Neural progenitor cell (in vitro differentiated cells): ENCODE results near the gene FAM20A. TPM values are rescaled to one million over a fixed set of nuclear protein-coding genes. Genes with fewer than 3 reads are reported as not detected.

Experiments
- DNase-seq: peaks from one replicate; pipeline ENCODE4 v3.0.0-alpha.2; 2016; ENCODE audit warnings: low spot score
- H2AFZ ChIP-seq: fragments of 200-600 bp; sonication (generic); replicated peaks from 2 replicates; pipeline ENCODE4 v1.6.1; 2016; ENCODE audit warnings: antibody characterized with exemption
- H3F3A ChIP-seq: fragments of 200-600 bp; sonication (generic); 2 replicates; pipeline ENCODE4 v1.6.1; 2016; ENCODE audit warnings: antibody characterized with exemption, low read depth
- H3K27ac ChIP-seq: fragments of 200-600 bp; sonication (generic); 2 replicates; pipeline ENCODE4 v1.5.1; 2016; ENCODE audit warnings: mild to moderate bottlenecking
- H3K27me3 ChIP-seq: fragments of 200-600 bp; sonication (generic); 2 replicates; pipeline ENCODE4 v1.6.1; 2016; ENCODE audit warnings: mild to moderate bottlenecking, moderate library complexity
- H3K36me3 ChIP-seq: fragments of 200-600 bp; sonication (generic); 2 replicates; pipeline ENCODE4 v1.5.1; 2016
- H3K4me1 ChIP-seq: fragments of 200-600 bp; sonication (generic); 2 replicates; pipeline ENCODE4 v1.6.1; 2016; ENCODE audit warnings: mixed run types
- H3K4me2 ChIP-seq: fragments of 200-600 bp; sonication (generic); 2 replicates; pipeline ENCODE4 v1.6.1; 2016
- H3K4me3 ChIP-seq: fragments of 200-600 bp; sonication (generic); 2 replicates; pipeline ENCODE4 v1.5.1; 2016
- H3K79me2 ChIP-seq: fragments of 200-600 bp; sonication (generic); 2 replicates; pipeline ENCODE4 v1.6.1; 2016; ENCODE audit warnings: low read depth
- H3K9ac ChIP-seq: fragments of 200-600 bp; sonication (generic); 2 replicates; pipeline ENCODE4 v1.6.1; 2016
- H3K9me3 ChIP-seq: fragments of 200-600 bp; sonication (generic); 2 replicates; pipeline ENCODE4 v1.5.1; 2016; ENCODE audit warnings: low read depth
- H4K20me1 ChIP-seq: fragments of 200-600 bp; sonication (generic); 2 replicates; pipeline ENCODE4 v1.6.1; 2016; ENCODE audit warnings: low read depth
- H3K27ac Mint-ChIP-seq: 3 replicates; pipeline ENCODE4 v1.8.0; 2021; ENCODE audit warnings: mixed read lengths
- H3K27me3 Mint-ChIP-seq: 2 replicates; pipeline ENCODE4 v1.8.0; 2022; ENCODE audit warnings: low read depth, mild to moderate bottlenecking, inconsistent platforms, moderate library complexity, mixed read lengths; ENCODE audit not compliant: insufficient read depth
- H3K36me3 Mint-ChIP-seq: 3 replicates; pipeline ENCODE4 v1.8.0; 2021; ENCODE audit warnings: mixed read lengths
- H3K4me1 Mint-ChIP-seq: 3 replicates; pipeline ENCODE4 v1.8.0; 2021; ENCODE audit warnings: mixed read lengths
- H3K4me3 Mint-ChIP-seq: 3 replicates; pipeline ENCODE4 v1.8.0; 2021; ENCODE audit warnings: mild to moderate bottlenecking, moderate library complexity, mixed read lengths
- H3K9me3 Mint-ChIP-seq: 3 replicates; pipeline ENCODE4 v1.8.0; 2020; ENCODE audit warnings: mixed read lengths
- EZH2 ChIP-seq: fragments of 200-600 bp; sonication (generic); IDR thresholded peaks from 2 replicates; pipeline ENCODE4 v1.6.1; 2017; ENCODE audit warnings: antibody characterized with exemption, mild to moderate bottlenecking, moderate library complexity
- EZH2phosphoT487 ChIP-seq: fragments of 200-600 bp; sonication (generic); IDR thresholded peaks from 2 replicates; pipeline ENCODE4 v1.6.1; 2017; ENCODE audit warnings: antibody characterized with exemption
- total RNA-seq: library from RNA; depleted of rRNA; stranded (reverse); fragments of >200 nt; gene quantifications from 2 replicates; pipeline ENCODE4 v1.2.3, GENCODE V29; 2015; ENCODE audit warnings: low replicate concordance
- TF ChIP-seq, protein P1 (sequence below): fragments of 200-600 bp; sonication (generic); IDR thresholded peaks from 2 replicates; pipeline ENCODE4 v1.5.1; 2017; ENCODE audit warnings: antibody characterized with exemption, mild to moderate bottlenecking

The FAM20A gene
- total RNA-seq, 1 donor from 2014 or later = 0.41 TPM

DNA sequence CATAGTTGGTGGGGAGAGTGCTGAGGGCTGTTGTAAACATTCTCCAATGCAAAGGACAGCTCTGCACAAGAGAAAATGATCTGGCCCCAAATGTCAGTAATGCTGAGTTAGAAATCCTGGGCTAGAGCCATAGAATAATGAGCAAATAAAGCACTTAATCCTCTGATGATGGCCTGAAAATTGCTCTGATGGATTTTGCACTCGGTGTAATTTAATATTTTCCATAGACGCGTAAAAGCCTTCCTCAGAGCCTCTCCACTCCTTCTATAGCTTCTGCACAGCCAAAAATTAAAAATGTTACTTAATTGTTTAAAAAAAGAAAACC is 23.7 kb downstream of the FAM20A start:
- TF ChIP-seq EZH2 = no peak
- TF ChIP-seq, protein P1, sequence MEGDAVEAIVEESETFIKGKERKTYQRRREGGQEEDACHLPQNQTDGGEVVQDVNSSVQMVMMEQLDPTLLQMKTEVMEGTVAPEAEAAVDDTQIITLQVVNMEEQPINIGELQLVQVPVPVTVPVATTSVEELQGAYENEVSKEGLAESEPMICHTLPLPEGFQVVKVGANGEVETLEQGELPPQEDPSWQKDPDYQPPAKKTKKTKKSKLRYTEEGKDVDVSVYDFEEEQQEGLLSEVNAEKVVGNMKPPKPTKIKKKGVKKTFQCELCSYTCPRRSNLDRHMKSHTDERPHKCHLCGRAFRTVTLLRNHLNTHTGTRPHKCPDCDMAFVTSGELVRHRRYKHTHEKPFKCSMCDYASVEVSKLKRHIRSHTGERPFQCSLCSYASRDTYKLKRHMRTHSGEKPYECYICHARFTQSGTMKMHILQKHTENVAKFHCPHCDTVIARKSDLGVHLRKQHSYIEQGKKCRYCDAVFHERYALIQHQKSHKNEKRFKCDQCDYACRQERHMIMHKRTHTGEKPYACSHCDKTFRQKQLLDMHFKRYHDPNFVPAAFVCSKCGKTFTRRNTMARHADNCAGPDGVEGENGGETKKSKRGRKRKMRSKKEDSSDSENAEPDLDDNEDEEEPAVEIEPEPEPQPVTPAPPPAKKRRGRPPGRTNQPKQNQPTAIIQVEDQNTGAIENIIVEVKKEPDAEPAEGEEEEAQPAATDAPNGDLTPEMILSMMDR = no peak
- TF ChIP-seq EZH2phosphoT487 = no peak
- Histone ChIP-seq H4K20me1 (no peaks in the 10 kb centered on the region), H2AFZ (no peak overlapping the region), H3K9ac (no peak overlapping the region), H3K27me3 (no peaks in the 10 kb centered on the region), H3K9me3 (no peaks in the 10 kb centered on the region), H3K79me2 (no peaks in the 10 kb centered on the region), H3K36me3 (no peaks in the 10 kb centered on the region), H3K27ac (no peak overlapping the region), H3K4me3 (no peak overlapping the region), H3K4me1 (no peaks in the 10 kb centered on the region), H3K4me2 (no peak overlapping the region), H3F3A (no peaks in the 10 kb centered on the region)
- Mint-ChIP-seq H3K9me3 (peaks cover 7% of the 10 kb centered on the region), H3K27me3 (peaks cover 5% of the 10 kb centered on the region), H3K4me3 (no peak overlapping the region), H3K4me1 (peaks cover 41% of the 10 kb centered on the region), H3K36me3 (peaks cover 3% of the 10 kb centered on the region), H3K27ac (no peak overlapping the region)
- no peak for DNase-seq

DNA sequence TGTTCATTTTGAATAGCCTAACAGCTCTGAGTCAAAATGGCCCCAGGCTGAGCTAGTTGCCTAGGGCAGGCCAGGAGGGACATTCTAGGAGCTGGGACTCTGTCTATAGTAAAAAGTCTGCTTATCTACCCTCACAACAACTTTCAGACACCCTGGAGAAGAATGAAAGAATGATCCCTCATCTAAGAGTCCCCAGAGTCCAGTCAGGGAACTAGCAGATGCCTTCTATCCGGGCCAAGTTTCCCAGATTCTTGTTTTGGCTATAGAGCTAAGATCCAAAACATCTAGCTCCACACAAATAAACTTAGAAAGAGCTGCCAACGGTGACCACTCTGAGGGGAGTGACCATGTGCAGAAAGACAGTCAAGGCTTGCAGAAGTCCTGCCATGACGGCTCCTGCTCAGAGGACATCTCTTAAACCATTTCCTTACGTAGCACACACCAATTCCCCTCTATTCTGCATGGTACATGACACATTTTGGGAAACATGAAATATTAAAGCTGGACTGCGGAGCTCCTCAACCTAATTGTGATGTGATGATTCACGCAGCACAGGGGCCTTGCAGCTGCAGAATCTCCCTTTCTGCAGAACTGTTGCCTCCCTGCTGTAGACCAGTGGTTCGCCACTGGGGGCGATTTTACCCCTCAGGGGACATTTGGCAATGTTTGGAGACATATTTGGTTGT is 24.2 kb downstream of the FAM20A start:
- DNase-seq = no peak
- H3K4me1 Mint-ChIP-seq = peaks cover 36% of the 10 kb centered on the region
- H2AFZ ChIP-seq = no peak overlapping the region
- H3K4me1 ChIP-seq = no peaks in the 10 kb centered on the region
- no peak overlapping the region for H3K4me3 Mint-ChIP-seq
- no peaks in the 10 kb centered on the region for H4K20me1 ChIP-seq
- H3K36me3 Mint-ChIP-seq = peaks cover 3% of the 10 kb centered on the region
- H3K9ac ChIP-seq = no peak overlapping the region
- H3F3A ChIP-seq = no peaks in the 10 kb centered on the region
- peaks cover 7% of the 10 kb centered on the region for H3K9me3 Mint-ChIP-seq
- H3K27ac ChIP-seq = no peak overlapping the region
- H3K4me2 ChIP-seq = no peak overlapping the region
- H3K27me3 Mint-ChIP-seq = peaks cover 2% of the 10 kb centered on the region
- no peaks in the 10 kb centered on the region for H3K27me3 ChIP-seq
- TF ChIP-seq EZH2 (no peak), EZH2phosphoT487 (no peak)
- TF ChIP-seq, protein P1 = peak; percentile 16
- H3K4me3 ChIP-seq = no peak overlapping the region
- H3K27ac Mint-ChIP-seq = peak overlapping the region; percentile 19
- no peaks in the 10 kb centered on the region for H3K9me3 ChIP-seq
- H3K79me2 ChIP-seq = no peaks in the 10 kb centered on the region
- H3K36me3 ChIP-seq = no peaks in the 10 kb centered on the region

DNA sequence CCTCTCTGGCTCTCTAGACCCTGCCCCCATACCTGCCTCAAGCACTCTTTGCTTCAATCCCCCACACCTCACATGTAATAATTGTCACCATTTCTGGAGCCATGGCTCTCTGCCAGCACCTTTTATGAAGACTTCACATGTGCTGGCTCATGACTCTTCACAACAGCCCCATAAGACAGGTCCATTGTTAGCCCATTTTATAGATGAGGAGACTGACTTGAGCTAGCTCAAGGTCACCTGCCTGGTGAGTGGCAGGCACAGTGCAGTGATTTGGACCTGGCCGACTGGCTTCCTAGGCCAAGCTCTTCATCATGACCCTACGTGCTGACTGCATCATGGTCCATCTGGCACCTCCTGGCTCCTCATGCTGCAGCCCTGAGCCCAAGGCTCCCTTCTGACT is 25.0 kb downstream of the FAM20A start:
- Histone ChIP-seq H3K27ac (no peak overlapping the region), H3K9ac (no peak overlapping the region), H3K27me3 (no peaks in the 10 kb centered on the region), H3K4me3 (no peak overlapping the region), H3K79me2 (no peaks in the 10 kb centered on the region), H2AFZ (no peak overlapping the region), H3F3A (no peaks in the 10 kb centered on the region), H3K4me1 (no peaks in the 10 kb centered on the region), H3K9me3 (no peaks in the 10 kb centered on the region), H3K36me3 (no peaks in the 10 kb centered on the region), H3K4me2 (no peak overlapping the region), H4K20me1 (no peaks in the 10 kb centered on the region)
- Mint-ChIP-seq H3K4me1 (peaks cover 34% of the 10 kb centered on the region), H3K27me3 (peaks cover 2% of the 10 kb centered on the region), H3K9me3 (peaks cover 7% of the 10 kb centered on the region), H3K36me3 (peaks cover 3% of the 10 kb centered on the region), H3K4me3 (no peak overlapping the region), H3K27ac (peak overlapping the region; percentile 11)
- TF ChIP-seq, protein P1 = no peak
- TF ChIP-seq EZH2phosphoT487 = no peak
- TF ChIP-seq EZH2 = no peak
- no peak for DNase-seq
